Keratinocyte (primary cell): ENCODE data around the gene PNKD.

Source experiments
- CTCF ChIP-seq, 3 experiments: IDR thresholded peaks in 1 of 3; conservative IDR thresholded peaks in 1 of 3; optimal IDR thresholded peaks in 1 of 3; 2 replicates in 2 of 3; 3 replicates in 1 of 3; pipeline versions ENCODE3 to v1.5.1; 2011; ENCODE audit warnings: low read length in 3 of 3, mild to moderate bottlenecking in 3 of 3, moderate library complexity in 2 of 3, control low read depth in 1 of 3, inconsistent platforms in 1 of 3; ENCODE audit not compliant: insufficient read depth in 2 of 3; ENCODE audit errors: extremely low read depth in 1 of 3
- EZH2 ChIP-seq: IDR thresholded peaks from one replicate; pipeline ENCODE4 v1.6.1; 2012; ENCODE audit warnings: inconsistent platforms, mild to moderate bottlenecking, low read length, moderate library complexity

- TF ChIP-seq CTCF (optimal IDR thresholded peaks at IDR 0.05 in 1 of 3, IDR thresholded peaks at IDR 0.05 in 1 of 3, conservative IDR thresholded peaks at IDR 0.05 in 1 of 3; ENCODE audit: extremely low read depth in 1 of 3, insufficient read depth in 2 of 3, low read length in 3 of 3) (no peak), EZH2 (no peak)
These were observed 101.6 kb downstream of the PNKD start for GRCh38 chr2:218371983-218372350.
